Chondrocyte (in vitro differentiated cells): ENCODE measurements around the gene DSG1. TPM values are rescaled to one million over a fixed set of nuclear protein-coding genes. Genes with fewer than 3 reads are reported as not detected.
"Not testable (repeated sequence)": the region's sequence is repeated elsewhere in the genome, so short reads cannot be mapped to it uniquely, and the experiment has no call there.

Experiments used
- DNase-seq: peaks from one replicate; pipeline ENCODE4 v3.0.0; 2021; ENCODE audit warnings: mixed read lengths, low spot score
- H3K27ac Mint-ChIP-seq: one replicate; pipeline ENCODE4 v1.8.0; 2021; ENCODE audit warnings: mild to moderate bottlenecking, moderate library complexity, mixed read lengths; ENCODE audit not compliant: unreplicated experiment
- H3K27me3 Mint-ChIP-seq: 2 replicates; pipeline ENCODE4 v1.8.0; 2021; ENCODE audit warnings: low read depth, mixed read lengths
- H3K36me3 Mint-ChIP-seq: 2 replicates; pipeline ENCODE4 v1.8.0; 2021; ENCODE audit warnings: low read depth, mixed read lengths
- H3K4me1 Mint-ChIP-seq: 2 replicates; pipeline ENCODE4 v1.8.0; 2021; ENCODE audit warnings: low read depth, mild to moderate bottlenecking, mixed read lengths
- H3K4me3 Mint-ChIP-seq: one replicate; pipeline ENCODE4 v1.8.0; 2021; ENCODE audit warnings: mild to moderate bottlenecking, moderate library complexity, mixed read lengths; ENCODE audit not compliant: unreplicated experiment
- H3K9me3 Mint-ChIP-seq: 2 replicates; pipeline ENCODE4 v1.8.0; 2021; ENCODE audit warnings: low read depth, mixed read lengths
- total RNA-seq: library from RNA; stranded (reverse); gene quantifications from 3 replicates; pipeline ENCODE4 v1.2.1, GENCODE V29; 2021
- TF ChIP-seq, protein P1 (sequence below): fragments of 200-600 bp; sonication (generic); IDR thresholded peaks from 2 replicates; pipeline ENCODE4 v1.5.0; 2021; ENCODE audit warnings: antibody characterized with exemption, mild to moderate bottlenecking, moderate library complexity

The DSG1 gene
- total RNA-seq, 1 donor from 2014 or later, result not detected

DNA sequence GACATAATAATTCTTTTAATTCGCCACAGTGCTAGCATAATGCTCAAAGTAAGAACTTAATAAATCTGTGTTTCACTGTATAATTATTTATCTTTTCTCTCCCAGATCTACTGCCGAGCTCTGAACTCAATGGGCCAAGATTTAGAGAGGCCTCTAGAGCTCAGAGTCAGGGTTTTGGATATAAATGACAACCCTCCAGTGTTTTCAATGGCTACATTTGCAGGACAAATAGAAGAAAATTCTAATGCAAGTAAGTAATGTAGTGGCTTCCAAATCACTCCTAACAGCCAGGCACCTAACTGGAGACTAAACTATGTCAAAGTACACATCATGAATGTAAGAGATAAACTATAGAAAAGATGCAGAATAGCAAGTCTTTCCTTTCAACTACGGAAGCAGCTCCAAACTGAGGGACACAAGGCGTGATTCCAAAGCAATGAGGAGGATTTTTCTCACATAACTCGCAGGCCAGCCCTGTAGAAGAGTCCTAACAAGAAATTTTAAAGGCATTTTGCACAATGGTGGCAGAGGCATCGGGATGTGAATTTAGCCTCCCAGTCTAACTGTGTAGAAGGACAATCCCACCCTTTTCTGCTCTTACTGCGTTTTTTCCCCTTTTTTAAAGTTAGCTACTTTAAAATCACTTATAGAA lies 12.0 kb downstream of the DSG1 start:
- Mint-ChIP-seq H3K36me3 (peaks cover 2% of the 10 kb centered on the region), H3K4me3 (no peak overlapping the region), H3K4me1 (peaks cover 7% of the 10 kb centered on the region), H3K9me3 (no peaks in the 10 kb centered on the region), H3K27ac (no peak overlapping the region), H3K27me3 (peaks cover 32% of the 10 kb centered on the region)
- DNase-seq, result no peak
- TF ChIP-seq, protein P1, sequence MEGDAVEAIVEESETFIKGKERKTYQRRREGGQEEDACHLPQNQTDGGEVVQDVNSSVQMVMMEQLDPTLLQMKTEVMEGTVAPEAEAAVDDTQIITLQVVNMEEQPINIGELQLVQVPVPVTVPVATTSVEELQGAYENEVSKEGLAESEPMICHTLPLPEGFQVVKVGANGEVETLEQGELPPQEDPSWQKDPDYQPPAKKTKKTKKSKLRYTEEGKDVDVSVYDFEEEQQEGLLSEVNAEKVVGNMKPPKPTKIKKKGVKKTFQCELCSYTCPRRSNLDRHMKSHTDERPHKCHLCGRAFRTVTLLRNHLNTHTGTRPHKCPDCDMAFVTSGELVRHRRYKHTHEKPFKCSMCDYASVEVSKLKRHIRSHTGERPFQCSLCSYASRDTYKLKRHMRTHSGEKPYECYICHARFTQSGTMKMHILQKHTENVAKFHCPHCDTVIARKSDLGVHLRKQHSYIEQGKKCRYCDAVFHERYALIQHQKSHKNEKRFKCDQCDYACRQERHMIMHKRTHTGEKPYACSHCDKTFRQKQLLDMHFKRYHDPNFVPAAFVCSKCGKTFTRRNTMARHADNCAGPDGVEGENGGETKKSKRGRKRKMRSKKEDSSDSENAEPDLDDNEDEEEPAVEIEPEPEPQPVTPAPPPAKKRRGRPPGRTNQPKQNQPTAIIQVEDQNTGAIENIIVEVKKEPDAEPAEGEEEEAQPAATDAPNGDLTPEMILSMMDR, result no peak

DNA sequence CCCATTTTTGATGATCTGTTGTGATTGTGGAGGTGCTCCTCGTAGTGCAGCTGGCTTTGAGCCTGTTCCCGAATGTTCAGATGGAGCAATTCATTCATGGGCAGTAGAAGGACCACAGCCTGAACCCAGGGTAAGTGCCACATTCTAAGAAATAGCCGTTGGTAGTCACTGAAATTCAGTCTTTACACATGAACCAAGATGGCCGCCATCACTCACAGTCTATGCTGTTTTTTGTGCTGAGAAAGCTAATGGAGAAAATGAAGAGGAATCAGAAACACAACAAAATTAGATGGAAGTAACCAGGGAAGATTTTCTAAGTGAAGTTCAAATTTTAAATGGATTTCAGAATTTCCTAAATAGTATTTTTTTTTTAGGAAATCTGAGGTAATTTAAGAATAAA lies 25.5 kb downstream of the DSG1 start:
- peaks cover 2% of the 10 kb centered on the region for H3K9me3 Mint-ChIP-seq
- no peak overlapping the region for H3K27ac Mint-ChIP-seq
- no peaks in the 10 kb centered on the region for H3K4me1 Mint-ChIP-seq
- peaks cover 22% of the 10 kb centered on the region for H3K27me3 Mint-ChIP-seq
- H3K36me3 Mint-ChIP-seq, result no peaks in the 10 kb centered on the region
- H3K4me3 Mint-ChIP-seq, result no peak overlapping the region
- TF ChIP-seq, protein P1, result no peak
- DNase-seq, result no peak

DNA sequence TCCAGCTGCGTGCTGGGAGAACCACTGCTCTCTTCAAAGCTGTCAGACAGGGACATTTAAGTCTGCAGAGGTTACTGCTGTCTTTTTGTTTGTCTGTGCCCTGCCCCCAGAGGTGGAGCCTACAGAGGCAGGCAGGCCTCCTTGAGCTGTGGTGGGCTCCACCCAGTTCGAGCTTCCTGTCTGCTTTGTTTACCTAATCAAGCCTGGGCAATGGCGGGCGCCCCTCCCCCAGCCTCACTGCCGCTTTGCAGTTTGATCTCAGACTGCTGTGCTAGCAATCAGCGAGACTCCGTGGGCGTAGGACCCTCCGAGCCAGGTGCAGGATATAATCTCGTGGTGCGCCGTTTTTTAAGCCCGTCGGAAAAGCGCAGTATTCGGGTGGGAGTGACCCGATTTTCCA lies 35.4 kb downstream of the DSG1 start:
- not testable (repeated sequence) for DNase-seq, H3K27me3 Mint-ChIP-seq, H3K27ac Mint-ChIP-seq, H3K4me3 Mint-ChIP-seq, H3K9me3 Mint-ChIP-seq, H3K36me3 Mint-ChIP-seq, H3K4me1 Mint-ChIP-seq

DNA sequence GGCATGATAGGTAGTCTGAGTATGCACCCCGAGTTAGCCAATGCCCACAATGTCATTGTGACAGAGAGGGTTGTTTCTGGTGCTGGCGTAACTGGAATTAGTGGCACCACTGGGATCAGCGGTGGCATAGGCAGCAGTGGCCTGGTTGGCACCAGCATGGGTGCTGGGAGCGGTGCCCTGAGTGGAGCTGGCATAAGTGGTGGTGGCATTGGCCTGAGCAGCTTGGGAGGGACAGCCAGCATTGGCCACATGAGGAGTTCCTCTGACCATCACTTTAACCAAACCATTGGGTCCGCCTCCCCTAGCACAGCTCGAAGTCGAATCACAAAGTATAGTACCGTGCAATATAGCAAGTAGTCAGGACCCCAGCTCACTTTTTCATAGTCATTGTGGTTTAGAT lies 37.0 kb downstream of the DSG1 start:
- TF ChIP-seq, protein P1, result no peak
- Mint-ChIP-seq H3K4me3 (no peak overlapping the region), H3K4me1 (no peaks in the 10 kb centered on the region), H3K36me3 (no peaks in the 10 kb centered on the region), H3K27ac (no peak overlapping the region), H3K27me3 (peaks cover 5% of the 10 kb centered on the region), H3K9me3 (peaks cover 4% of the 10 kb centered on the region)
- no peak for DNase-seq

DNA sequence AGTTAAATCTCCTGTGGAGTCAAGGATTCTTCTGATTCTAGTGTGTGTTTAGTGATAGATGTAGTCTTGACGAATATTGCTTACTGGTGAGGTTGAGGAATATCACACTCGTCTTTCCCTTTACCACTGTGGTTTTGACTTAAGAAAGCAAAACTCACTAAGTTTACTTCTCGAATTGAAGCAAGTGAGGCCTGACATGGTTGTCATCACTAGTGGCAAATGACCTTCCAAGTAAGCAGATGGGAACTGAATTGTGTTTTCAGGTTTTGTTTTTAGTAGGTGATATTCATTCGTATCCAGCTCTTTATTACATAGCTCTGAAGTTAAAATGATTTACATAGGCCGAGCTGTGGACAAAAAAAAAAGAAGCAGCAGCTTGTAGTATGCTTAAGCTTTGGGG lies 38.1 kb downstream of the DSG1 start:
- Mint-ChIP-seq H3K36me3 (no peaks in the 10 kb centered on the region), H3K4me1 (no peaks in the 10 kb centered on the region)
- TF ChIP-seq, protein P1, result no peak

DNA sequence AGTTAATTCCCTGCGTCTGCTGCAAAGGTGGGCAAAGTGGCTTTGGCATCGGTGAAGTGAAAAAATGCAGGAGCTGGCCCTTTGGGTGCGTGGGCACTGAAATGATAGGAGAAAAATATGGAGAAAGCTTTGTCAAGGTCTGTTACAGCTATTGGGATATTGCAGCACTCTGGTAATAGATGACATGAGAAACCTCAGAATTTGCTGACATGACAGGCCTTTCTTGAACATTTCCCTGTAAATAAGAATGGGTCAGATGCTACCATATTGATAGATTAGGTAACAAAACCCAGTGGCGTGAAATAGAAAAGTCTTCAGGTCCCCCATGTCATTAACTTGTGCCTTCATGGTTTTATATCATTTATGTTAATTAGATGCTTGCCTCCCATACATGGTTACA lies 46.2 kb downstream of the DSG1 start:
- TF ChIP-seq, protein P1, result no peak
- Mint-ChIP-seq H3K36me3 (no peaks in the 10 kb centered on the region), H3K4me1 (no peaks in the 10 kb centered on the region), H3K27me3 (peaks cover 20% of the 10 kb centered on the region), H3K27ac (no peak overlapping the region), H3K4me3 (no peak overlapping the region), H3K9me3 (peaks cover 8% of the 10 kb centered on the region)
- no peak for DNase-seq

More for the DNA sequence above, 38.1 kb downstream of the DSG1 start:
- Mint-ChIP-seq H3K9me3 (peaks cover 4% of the 10 kb centered on the region), H3K4me3 (no peak overlapping the region), H3K27me3 (peaks cover 5% of the 10 kb centered on the region), H3K27ac (no peak overlapping the region)
- DNase-seq, result no peak
